ENCODE data around the gene ACAA1. TPM values are rescaled to one million over a fixed set of nuclear protein-coding genes. Genes with fewer than 3 reads are reported as not detected.
"Not testable (repeated sequence)": the region's sequence is repeated elsewhere in the genome, so short reads cannot be mapped to it uniquely, and the experiment has no call there.

The ACAA1 gene
- total RNA-seq, 1 donor from 2014 or later, result 55.0 TPM

DNA sequence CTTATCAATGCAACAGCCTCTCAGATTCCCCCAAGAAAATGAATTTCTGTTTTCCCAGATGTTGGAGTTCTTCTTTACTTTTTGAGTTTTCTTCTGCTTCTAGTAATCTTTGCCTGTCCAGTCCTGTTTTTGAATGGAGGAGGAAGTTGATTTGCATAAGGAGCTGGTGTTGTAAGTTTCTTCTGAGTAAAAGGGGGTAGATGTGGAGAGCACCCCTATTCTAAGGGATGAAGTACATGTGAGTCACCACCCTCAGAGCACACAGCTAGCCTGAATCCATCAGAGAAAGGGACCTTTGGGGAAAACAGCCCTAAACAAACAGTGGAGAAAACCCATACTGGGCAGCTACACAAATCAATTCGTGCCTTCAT, 34.5 kb downstream of the ACAA1 start:
- no peak for DNase-seq (ENCODE audit: low read depth)

DNA sequence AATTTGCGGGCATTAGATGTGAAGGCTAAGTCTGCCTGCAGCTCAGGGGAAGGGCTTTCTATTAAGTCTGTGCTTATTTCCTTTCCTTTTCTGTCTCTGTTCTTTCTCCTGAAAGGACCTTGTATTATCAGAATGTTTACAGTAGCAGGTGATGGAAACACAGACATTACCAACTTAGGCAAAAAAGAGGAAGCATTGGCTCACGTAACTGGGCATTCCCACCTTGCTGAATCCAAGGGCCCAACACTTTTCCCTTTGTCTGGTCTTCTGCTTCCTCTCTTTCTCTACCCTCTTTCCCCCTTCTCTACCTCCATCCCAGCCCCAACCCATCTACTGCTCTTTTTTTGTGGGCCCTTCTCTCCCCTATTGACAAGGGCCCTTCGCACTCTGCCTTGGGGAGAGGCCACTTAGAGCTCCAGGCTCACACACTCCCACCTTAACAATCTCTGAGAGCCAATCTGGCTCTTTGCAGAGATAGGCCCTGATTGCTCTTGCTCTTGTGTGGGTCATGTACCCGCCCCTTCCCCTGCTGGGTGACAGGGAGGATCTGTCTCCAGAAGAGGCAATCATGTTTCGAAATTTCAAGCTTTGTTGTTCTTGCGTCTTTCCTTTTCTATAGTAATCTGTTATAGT, 35.0 kb downstream of the ACAA1 start:
- no peak for DNase-seq (ENCODE audit: low read depth)

DNA sequence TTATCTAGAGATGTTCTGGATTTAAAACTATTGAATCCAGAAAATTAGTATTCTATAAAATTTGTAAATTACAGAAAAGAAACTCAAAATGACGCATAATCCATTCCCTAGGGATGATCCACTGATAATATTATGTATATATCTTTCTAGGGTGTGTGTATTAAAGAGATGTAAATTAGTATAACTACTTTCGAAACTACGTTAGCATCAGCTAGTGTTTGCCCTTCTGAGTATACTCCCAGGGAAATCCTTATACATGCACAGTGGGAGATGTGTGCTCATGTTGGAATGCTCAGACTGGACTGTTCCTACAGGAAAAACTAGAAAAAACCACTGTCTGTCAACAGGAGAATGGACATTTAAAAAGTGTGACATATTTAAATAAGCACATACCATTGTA, 36.4 kb downstream of the ACAA1 start:
- no peak for DNase-seq (ENCODE audit: low read depth)

DNA sequence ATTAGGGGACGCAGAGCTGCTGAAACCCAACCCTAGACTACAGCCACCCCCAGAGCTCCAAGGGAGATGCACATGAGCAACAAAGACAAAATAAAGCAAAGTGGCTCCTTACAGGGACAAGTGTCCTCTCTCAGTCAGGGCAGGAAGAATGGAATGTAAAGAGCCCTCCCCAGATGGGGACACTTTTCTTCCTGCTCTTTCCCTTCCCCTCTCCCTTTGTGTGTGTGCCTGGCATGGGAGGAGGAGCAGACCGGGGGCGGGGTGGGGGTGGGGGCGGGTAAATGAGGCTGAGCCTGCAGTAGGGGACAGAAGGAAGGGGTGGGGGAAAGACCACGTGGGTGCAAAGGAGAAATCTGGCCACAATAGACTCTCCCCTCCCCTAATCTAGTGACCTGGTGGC, 37.4 kb downstream of the ACAA1 start:
- DNase-seq (ENCODE audit: low read depth), result no peak

DNA sequence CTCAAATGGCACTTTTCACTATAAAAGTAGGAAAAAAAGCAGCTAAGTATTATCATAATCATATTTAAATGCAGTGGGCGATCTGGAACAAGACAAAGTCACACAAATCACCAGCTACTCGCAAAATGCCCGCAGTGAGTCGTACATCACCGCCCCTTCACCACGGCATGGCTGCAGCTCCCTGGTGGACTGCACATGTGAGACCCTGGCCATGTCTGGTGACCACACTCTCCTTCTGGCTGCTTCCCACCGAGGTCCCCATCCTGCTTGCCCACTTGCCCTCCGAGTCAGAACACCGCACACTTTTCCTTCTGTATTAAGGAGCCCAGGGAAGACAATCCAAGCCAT, 38.6 kb downstream of the ACAA1 start:
- DNase-seq (ENCODE audit: low read depth), result no peak

DNA sequence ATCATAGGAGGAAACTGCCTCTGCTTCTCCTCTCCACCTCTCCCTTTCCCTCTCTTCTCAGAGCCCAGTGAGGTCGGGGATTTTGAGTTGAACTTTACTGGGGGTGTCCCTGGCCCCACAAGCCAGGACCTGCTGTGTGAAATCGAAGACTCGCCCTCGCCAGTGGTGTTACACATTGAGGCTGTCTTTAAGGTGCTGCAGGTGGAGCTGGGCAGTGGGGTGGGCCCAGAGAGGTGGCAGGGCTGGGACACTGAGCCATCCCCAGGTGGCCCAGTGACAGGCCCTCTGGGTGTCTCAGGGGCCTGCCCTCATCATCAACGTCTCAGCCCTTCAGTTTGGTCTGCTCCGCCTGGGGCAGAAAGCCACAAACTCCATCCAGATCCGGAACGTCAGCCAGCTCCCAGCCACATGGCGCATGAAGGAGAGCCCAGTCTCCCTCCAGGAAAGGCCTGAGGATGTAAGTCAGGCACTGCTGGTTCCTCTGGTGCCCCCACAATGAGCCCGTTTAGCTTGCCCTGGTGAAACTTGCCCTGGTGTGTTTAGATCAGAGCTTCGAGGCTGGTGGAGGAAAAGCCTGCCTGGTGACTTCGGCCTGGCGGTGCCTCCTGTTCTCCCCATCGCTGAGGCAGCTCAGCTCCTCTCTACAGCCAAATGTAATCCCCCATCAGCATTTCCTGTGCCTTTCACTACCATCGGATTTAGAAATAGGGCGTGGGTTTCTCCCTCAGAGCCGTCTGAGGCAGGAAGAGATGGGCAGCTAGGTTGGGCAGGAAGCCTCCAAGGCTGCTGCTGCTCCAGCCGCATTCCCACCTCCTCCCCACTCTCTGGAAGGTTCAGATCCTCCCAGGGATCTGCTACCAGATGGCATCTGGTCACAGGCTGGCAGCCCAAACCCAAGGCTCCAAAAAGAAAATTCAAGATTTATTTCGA, 39.2 kb downstream of the ACAA1 start:
- no peak for DNase-seq (ENCODE audit: low read depth)

DNA sequence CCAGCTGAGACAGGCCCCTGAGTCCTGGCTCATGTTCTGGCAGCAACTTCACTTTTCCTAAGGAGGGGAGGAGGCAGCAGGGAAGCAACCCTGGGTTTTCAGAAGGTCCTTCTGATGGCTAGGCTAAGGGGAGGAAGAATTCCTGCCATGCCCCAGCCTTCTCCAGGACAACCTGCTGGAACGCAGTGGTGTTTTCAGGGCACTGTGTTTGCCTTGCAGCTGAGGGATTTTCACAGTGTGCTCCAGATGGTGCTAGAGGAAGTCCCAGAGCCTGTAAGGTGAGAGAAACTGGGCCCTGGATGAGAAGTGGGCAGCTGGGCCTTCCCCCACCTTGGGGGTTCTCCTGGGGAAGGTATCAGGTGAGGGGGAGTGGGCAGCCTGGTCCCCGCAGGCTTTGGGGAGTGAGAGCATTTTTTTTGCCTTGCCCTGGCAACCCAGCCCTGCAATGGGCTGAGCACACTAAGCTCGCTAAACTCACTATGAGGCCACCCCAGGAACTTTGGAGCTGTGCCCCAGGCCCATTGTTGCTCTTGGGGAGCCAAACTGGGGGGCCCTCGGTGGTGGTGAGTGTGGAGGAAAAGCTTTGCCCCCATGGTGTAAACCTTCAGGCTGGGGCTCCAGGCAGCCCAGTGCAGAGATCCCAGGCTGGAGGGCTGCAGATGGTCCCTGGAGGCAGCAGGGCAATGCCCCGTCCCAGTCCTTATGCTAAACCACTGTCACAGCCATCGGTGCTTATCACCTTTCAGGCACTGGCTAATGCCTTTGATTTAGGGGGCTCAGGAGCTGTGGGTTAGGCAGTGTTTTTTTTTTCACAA, 41.1 kb downstream of the ACAA1 start:
- DNase-seq (ENCODE audit: low read depth), result no peak

DNA sequence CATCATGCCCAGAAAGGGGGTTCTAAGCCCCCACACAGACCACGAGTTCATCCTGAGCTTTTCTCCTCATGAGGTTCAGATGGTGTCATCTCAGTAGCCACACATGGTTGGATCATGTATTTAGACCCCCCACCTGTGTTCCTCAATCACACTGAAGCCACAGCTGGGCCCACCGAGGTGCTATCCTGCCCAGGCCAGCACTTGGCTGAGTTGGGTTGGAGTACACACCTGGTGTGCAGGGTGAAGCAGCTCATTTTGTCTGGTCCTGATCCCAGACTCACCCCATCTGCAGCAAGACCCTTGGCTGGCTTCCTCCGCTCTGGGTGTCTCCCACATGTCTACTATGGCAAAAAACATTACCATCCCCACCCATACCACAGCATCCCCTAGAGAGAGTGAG, 41.9 kb downstream of the ACAA1 start:
- DNase-seq (ENCODE audit: low read depth), result no peak

DNA sequence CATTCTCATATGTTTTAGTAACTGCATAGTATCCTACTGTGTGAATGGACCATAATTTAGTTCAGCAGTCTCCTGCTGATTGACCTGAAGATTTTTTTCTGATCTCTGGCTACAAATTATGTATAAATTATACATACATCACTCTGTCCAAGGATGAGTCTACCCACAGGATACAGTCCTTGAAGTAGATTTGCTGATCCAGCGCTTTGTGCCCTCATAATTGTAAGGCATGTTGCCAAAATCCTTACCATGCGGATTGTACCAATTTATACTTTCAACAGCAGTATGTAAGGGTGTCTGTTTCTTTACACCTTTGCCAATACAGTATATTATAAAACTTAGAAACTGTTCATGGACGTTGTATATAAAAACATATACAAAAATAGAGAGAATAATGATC, 46.5 kb downstream of the ACAA1 start:
- DNase-seq (ENCODE audit: low read depth), result no peak

DNA sequence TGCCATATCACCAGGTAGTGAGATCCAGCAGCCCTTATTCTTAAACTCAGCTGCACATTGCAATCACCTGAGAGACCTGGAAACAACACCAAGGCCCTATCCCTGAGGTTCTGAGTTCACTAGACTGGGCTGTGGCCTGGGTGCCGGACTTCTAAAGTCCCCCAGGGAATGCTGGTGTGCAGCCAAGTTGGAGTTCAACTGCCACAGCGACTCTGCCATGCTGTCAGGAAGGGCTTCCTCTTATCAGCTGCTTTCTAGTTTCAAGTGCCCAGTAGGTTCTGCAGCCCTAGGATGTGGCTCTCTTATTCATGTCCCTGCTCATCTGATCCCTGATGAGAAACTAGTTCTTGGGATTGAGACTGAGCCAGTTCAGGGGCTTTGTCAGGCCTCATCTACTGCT, 47.8 kb downstream of the ACAA1 start:
- DNase-seq (ENCODE audit: low read depth), result no peak

DNA sequence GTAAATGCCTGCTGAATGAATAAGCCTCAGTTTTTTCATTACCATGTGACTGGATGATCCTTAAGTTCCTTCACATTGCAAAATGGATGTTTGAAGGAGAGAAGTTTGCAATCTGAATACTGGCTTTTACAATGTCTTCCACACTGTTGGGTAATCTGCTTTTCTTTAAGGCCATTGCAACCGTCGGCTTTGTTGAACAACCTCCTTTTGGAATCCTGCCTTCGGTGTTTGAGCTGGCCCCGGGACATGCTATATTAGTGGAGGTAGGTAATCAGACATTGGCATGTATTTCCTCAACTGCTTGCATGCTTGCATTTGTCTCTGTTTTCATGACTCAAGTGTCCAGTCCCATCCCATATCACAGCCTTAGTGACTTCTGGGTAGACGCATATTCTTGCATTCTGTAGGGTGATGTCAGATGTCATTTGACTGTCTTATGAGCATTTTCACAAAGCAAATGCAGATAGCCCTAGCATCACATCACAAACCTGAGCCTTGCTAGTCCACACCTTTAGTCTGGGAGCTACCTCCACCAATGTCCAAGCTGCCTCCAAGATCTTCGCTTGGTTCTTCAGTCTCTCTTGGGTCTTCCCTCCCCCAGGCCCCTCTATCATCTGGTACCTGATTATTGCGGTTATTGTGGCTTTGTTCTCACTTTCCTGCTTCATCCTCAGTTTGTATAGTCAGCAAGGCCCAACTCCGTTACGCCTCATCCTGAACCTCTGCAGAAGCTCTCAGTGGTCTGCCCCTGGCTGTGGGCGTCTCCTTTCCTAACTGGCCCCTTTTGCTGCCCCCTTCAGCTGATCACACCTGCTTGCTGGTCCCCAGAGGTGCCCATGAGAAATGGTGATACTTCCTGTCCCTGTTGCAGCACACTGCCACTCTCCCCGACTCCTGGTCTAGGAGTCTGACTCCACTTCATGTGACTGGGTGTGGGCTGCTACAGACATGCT, 48.5 kb downstream of the ACAA1 start:
- DNase-seq (ENCODE audit: low read depth), result no peak

DNA sequence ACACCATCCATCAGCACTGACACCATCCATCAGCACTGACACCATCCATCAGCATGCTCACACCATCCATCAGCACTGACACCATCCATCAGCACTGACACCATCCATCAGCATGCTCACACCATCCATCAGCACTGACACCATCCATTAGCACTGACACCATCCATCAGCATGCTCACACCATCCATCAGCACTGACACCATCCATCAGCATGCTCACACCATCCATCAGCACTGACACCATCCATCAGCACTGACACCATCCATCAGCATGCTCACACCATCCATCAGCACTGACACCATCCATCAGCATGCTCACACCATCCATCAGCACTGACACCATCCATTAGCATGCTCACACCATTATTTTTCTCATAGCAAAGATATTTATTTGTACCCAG, 49.6 kb downstream of the ACAA1 start:
- not testable (repeated sequence) for DNase-seq (ENCODE audit: low read depth)

DNA sequence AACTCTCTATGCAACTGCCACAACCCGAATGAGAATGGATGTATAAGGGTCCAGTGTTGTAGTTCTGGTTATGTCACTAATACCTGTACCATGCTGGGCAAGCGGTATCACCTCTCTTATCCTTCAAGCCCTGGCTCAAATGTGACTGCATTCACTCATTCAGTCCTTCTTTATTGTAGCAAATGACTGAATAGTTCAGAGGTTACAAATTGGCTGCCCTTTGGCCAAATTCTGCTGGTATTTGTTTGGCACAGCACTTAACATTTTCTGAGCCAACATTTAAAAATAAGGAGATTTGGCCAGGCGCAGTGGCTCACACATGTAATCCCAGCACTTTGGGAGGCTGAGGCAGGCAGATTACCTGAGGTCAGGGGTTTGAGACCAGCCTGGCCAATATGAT, 50.4 kb downstream of the ACAA1 start:
- no peak for DNase-seq (ENCODE audit: low read depth)

DNA sequence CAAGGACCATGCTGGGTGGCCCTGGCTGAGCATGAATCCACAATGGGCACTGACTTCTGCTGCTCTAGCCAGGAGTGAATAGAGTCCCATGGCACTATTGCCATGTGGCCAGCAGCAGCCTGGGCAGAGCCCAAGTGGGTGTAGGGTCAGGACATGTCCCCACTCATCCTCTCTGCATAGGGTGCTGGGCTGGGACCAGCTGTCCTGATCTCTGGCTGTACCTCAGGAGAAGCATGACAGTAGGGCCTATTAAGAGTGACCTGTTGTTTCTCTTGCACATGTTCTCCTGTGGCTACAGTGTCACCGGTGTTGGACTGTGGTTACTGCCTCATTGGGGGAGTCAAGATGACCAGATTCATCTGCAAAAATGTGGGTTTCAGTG, 51.0 kb downstream of the ACAA1 start:
- DNase-seq (ENCODE audit: low read depth), result no peak

DNA sequence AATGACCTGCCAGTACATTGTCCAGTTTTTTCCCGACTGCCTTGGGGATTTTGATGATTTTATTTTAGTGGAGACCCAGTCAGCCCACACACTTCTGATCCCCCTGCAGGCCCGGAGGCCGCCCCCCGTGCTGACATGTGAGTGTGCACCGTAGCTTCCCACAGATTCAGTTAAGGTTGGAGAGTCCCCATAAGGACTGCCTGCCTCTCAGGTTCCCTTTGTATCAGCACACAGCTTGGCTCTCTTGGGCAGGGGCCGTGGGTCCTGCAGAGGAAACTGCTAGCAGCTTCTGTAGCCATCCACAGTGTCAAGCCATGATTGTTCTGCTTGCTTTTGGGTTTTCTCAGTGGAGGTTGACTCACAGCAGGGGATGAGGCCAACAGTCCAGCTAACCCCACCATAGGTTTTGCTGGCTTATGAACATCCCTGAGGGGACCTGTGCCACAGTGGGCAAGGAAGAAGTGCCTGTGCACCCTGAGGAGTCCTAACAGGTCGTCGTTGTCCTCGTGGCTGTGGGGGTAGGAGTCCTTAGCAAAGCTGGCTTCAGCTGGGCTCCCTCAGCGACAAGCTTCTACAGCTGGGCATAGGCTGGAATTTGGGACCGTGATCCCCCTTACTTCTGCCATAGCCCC, 51.5 kb downstream of the ACAA1 start:
- no peak for DNase-seq (ENCODE audit: low read depth)

DNA sequence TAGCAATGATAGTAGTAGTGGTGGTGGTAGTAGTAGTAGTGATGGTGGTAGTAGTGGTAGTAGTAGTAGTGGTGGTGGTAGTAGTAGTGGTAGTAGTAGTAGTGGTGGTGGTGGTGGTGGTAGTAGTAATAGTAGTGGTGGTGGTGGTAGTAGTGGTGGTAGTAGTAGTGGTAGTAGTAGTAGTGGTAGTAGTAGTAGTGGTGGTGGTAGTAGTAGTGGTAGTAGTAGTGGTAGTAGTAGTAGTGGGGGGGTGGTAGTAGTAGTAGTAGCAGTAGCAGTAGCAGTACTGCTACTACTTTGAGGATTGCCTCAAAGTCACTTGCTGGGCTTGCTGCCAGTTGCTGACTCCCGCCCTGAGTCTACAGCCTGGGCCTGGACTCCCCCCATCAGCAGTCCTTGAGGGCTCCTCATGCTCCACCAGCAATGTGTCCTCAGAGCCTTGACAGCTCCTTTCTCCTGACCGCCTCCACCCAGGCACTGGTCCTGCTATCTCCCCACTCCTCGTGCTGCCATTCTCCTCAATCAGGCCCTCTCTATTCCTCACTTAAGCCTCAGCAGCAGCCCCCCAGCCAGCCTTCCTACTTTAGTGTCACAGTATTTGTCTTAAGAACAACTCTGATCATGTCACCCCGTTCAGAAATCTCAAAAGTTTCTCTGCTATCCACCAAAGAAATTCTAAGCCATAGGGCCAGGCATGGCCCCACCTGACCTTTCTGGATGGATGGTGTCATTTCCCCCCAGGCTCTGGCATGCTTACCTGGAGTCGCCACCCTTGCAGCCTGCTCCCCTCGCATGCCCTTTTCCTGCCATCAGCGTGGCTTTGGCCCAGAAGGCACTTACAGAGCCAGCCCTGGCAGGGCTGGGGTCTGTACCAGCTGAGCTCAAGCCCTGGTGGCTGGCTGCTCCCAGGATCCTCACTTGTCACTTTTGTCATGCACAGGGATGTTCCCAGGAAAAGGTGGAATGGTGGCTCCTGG, 52.3 kb downstream of the ACAA1 start:
- peak; percentile 8 for DNase-seq (ENCODE audit: low read depth)

DNA sequence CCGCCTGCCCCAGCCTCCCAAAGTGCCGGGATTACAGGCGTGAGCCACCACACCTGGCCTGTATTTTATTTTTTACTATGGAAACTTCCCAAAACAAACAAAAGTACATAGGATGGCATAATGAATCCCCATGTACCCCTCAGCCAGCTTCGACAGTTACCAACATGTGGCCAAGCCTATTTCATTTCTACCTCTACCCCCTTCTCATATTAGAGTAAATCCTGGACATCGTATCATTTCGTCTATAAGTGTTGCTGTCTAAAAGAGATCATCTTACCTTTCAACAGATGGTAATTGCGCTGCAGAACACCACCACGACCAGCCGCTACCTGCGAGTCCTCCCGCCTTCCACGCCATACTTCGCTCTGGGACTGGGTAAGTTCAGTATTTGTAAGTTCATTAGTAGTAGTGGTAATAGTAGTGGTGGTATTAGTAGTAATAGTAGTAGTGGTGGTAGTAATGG, 53.0 kb downstream of the ACAA1 start:
- no peak for DNase-seq (ENCODE audit: low read depth)

DNA sequence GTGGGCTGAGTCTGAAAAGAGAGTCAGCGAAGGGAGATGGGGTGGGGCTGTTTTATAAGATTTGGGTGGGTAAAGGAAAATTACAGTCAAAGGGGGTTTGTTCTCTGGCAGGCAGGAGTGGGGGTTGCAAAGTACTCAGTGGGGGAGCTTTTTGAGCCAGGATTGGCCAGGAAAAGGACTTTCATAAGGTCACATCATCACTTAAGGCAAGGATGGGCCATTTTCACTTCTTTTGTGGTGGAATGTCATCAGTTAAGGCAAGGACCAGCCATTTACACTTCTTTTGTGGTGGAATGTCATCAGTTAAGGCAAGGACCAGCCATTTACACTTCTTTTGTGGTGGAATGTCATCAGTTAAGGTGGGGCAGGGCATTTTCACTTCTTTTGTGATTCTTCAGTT, 53.7 kb downstream of the ACAA1 start:
- not testable (repeated sequence) for DNase-seq (ENCODE audit: low read depth)

DNA sequence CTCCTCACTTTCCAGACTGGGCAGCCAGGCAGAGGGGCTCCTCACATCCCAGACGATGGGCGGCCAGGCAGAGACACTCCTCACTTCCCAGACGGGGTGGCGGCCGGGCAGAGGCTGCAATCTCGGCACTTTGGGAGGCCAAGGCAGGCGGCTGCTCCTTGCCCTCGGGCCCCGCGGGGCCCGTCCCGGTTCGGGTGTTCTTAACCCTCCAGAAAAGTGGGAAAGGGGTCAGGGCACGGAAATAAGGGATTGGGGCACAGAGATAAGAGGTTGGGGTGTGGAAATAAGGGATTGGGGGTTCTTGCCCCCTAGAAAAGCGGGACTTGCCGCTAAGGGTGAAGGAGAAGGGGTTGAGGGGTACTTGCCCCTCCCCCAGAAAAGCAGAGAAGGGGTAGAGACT, 54.6 kb downstream of the ACAA1 start:
- DNase-seq (ENCODE audit: low read depth), result not testable (repeated sequence)

DNA sequence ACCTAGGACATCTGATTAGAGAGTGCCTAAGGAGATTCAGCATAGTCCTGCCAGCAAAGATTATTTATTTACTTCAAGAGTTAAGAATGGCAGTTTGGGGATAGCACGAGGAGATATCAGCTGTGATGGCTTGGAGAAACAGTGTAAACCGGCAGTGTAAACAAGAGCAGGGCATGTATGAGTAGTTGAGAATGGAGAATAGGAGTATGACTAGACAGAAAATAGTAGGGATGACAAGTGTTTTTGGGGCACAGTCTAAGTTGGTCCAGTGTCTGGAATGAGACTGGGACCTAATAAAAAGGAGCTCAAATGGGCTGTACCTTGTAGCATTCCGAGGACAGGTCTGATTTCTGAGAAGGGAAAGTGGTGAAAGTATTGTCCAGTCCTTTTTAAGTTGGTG, 59.9 kb downstream of the ACAA1 start:
- DNase-seq (ENCODE audit: low read depth), result not testable (repeated sequence)

Measured in renal cortical epithelial cell (primary cell).